GM11168 (cell line): ENCODE measurements around the gene PLD2.

ENCODE experiments used
- in situ Hi-C: fragments of 300-500 bp; cut with MboI; formaldehyde crosslinking; loops from one replicate; pipeline ENCODE4 v1.12.0; 2022; ENCODE audit warnings: low sequenced_read_pairs; ENCODE audit not compliant: unreplicated experiment

The PLD2 gene, protein sequence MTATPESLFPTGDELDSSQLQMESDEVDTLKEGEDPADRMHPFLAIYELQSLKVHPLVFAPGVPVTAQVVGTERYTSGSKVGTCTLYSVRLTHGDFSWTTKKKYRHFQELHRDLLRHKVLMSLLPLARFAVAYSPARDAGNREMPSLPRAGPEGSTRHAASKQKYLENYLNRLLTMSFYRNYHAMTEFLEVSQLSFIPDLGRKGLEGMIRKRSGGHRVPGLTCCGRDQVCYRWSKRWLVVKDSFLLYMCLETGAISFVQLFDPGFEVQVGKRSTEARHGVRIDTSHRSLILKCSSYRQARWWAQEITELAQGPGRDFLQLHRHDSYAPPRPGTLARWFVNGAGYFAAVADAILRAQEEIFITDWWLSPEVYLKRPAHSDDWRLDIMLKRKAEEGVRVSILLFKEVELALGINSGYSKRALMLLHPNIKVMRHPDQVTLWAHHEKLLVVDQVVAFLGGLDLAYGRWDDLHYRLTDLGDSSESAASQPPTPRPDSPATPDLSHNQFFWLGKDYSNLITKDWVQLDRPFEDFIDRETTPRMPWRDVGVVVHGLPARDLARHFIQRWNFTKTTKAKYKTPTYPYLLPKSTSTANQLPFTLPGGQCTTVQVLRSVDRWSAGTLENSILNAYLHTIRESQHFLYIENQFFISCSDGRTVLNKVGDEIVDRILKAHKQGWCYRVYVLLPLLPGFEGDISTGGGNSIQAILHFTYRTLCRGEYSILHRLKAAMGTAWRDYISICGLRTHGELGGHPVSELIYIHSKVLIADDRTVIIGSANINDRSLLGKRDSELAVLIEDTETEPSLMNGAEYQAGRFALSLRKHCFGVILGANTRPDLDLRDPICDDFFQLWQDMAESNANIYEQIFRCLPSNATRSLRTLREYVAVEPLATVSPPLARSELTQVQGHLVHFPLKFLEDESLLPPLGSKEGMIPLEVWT

DNA sequence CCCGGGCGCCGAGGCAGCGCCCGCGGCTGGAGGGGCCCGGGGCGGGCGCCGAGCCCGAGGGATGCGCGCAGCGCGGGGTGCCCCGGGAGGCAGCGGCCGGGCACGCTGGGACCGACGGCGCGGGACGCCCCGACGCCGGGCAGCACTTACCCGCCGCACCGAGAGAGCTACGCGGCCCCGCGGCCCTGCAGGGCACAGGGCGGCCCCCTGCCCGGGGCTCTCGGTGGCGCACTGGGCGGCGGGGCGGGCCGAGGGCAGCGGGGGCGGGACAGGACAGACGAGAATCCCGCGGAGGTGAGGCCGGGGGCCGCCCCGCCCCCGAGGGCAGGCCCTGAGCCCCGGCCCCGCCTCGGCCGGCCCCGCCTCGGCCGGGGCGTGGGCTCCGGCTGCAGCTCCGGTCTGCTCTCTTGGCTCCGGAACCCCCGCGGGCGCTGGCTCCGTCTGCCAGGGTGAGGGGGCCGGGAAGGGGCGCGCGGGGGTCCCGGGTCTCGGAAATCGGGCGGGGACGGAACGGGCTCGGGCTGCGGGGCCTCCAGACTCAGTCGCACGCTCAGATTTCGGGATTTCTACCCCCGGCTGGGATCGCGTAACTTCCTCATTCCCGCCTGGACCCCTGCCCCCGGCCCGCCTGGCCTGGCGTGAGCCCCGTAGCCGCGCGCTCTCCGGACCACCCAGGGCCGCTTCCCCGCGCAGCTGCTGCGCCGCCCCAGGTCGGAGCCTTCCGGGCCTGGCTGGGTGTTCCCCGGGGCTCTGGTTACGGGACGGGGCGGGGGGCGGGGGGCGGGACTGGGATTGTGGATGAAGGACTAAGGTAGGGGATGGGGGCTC lies at the start of gene PLD2:
TSS of gene PLD2 (plus strand) at position 376 of the 828 bp plus-strand sequence. CDS start 621 bp downstream, outside the sequence.
- in situ Hi-C loops, result loop anchor here (10.0 kb wide), 1 partner anchor 78 kb away; no protein-coding TSS in a partner anchor

GRCh38 chr17:4759776-4760236 lies 47.1 kb upstream of the PLD2 start:
- in situ Hi-C loops, result no loop called here

DNA sequence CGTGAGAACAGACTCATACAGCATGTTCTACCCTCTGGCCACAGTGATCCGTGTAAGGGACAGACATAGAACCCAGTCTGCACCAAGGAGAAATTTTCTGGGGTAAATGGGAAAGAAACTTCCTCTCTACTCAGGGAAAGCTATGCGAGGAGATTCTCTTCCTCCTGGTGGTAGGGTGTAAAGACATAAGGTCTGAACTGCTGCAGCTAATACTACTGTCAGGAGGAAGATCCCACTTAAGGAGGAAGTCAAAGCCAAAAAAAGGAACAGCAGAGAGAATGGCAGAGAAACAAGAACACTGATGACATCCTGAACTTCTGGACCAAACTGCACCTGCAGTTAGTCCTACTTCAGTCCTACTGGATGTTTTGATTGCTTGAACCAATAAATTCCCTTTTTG lies 42.4 kb upstream of the PLD2 start:
- in situ Hi-C loops, result no loop called here

- in situ Hi-C loops, result no loop called here
Observed at GRCh38 chr17:4766201-4766600, 40.8 kb upstream of the PLD2 start.

DNA sequence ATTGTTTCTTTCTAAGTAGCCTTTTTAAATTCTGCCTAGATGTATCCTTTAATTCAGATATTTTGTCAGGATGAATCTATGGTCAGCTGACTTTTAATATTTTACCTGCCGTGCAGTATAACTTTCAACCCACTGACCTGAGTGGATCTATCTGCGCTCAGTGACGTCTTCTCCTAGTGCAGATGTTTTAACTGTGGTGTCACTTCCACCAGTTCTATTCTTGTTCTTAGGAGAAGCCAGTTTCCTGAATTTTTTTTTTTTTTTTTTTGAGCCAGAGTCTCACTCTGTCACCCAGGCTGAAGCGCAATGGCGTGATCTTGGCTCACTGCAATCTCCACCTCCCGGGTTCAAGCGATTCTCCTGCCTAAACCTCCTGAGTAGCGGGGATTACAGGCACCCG lies 40.2 kb upstream of the PLD2 start:
- in situ Hi-C loops, result no loop called here

GRCh38 chr17:4768298-4768697 lies 38.7 kb upstream of the PLD2 start:
- in situ Hi-C loops, result no loop called here

DNA sequence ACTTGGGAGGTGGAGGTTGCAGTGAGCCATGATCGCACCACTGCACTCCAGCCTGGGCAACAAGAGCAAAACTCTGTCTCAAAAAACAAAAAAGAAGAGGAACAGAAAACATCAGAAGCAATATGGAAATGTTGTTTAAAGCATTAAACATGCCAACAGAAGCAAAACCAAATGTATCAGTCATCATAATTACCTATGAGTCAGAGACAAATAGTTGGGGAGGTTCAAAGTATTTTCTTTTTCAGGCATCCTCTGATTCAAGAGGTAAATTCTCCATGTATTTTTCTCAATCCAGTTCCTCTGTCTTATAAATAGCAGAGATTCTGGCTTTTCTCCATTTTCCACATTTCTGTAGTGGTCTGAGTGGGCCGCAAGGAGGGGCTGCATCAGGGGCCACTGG lies 37.3 kb upstream of the PLD2 start:
- in situ Hi-C loops, result no loop called here

DNA sequence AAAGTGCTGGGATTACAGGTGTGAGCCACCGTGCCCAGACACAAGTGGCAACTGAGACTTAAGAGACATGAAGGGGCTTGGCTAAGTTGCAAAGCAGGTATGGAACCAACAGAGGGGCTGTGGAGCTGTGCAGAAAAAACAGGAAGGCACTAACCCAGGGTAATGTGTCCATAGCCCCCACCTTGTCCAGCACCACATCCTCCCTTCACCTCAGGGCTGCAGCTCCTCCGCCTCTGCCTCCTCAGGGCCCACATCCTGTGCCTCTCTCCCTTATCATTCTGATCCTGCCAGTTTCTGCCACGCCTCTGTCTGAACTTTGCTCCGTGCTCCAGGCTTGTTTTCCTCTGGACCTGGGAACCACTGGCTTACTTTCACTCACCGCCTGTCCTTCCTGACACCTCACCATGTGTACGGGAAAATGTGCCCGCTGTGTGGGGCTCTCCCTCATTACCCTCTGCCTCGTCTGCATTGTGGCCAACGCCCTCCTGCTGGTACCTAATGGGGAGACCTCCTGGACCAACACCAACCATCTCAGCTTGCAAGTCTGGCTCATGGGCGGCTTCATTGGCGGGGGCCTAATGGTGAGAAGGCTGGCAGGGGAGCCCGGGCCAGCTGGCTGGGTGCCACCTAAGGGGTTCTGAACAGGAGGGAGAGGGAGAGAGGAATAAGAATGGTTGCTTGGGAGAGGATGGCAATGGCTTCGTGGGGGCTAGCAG lies 35.3 kb upstream of the PLD2 start, which contains the start of gene TM4SF5:
TSS of gene TM4SF5 (plus strand) at position 368 of the 716 bp plus-strand sequence. CDS start at position 405, 37 bp downstream.
- in situ Hi-C loops, result no loop called here

- in situ Hi-C loops, result no loop called here
Observed at GRCh38 chr17:4772235-4772613, 34.7 kb upstream of the PLD2 start.

DNA sequence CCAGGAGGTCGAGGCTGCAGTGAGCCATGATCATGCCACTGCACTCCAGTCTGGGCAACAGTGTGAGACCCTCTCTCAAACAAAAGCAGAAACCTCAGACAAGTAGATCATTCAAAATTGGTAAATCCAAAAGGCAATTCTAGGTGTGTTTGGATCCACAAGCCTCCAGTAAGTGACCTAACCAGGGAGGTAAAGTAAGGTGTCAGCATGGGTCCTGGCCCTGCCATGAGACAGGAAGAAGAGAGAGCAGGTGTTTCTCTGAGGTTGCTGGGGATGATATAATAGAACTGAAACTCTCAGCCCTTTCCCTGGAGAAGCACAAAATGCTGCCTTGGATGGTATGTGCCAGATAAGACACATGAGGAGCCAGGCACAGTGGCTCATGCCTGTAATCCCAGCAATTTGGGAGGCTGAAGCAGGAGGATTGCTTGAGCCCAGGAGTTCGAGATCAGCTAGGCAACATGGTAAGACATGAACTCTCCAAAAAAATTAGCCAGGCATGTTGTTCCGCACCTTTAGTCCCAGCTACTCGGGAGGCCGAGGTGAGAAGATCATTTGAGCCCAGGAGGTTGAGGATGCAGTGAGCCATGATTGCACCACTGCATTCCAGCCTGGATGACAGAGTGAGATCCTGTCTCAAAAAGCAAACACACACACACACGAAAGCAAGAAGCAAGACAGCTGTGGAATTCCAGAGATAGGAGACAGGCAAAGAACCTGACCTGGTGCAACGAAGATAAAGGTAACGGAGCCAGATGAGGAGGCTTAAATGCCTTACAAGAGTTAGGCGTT lies 28.8 kb upstream of the PLD2 start:
- in situ Hi-C loops, result no loop called here

DNA sequence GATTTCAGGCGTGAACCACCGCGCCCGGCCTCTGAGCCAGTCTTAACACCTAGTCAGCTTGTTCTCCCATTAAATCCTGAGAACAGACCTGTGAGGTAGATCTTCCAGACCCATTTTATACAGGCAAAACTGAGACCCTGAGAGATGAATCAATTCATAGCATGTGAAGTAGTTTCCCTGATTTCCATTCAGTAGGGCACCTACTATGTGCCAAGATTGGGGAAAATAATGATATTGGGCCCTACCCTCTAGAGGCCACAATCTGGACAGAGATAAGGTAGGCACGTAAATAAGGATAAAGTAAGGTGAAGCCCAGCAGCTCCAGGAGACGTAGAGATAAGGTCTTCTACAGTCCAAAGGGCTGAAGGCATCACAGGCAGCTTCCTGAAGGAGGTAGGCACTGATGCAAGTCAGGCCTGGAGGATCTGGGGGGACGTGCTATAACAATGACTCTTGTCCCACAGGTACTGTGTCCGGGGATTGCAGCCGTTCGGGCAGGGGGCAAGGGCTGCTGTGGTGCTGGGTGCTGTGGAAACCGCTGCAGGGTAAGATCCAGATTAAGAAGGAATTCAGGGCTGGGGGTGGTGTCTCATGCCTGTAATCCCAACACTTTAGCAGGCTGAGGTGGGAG lies 26.5 kb upstream of the PLD2 start:
- in situ Hi-C loops, result no loop called here

GRCh38 chr17:4782652-4783051 lies 24.3 kb upstream of the PLD2 start:
- in situ Hi-C loops, result no loop called here

- in situ Hi-C loops, result no loop called here
Observed at GRCh38 chr17:4785311-4786105, 21.4 kb upstream of the PLD2 start.

DNA sequence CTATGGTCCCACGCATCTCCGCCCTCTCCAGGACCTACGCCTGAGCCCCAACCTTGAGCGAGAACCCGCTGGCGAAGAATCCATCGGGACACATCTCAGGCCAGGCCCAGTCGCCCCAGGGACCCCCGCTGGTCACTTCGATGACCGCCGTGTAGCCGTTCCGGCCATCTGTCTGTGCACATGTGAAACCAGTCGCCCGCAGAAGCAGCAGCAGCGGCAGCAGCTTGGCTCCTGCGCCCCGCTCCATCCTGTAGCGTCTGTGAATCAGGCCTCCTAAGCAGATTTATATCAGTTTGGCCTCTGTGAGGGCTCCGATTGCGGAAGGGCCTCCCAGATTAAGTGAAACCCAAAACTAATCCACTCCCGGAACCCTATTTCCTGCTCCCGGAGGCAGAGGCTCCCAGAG lies 20.8 kb upstream of the PLD2 start, which contains the start of gene VMO1:
TSS of gene VMO1 (minus strand) at position 259 of the 406 bp plus-strand sequence. CDS start at position 247, 12 bp downstream.
- in situ Hi-C loops, result no loop called here

- in situ Hi-C loops, result no loop called here
Observed at GRCh38 chr17:4786516-4786915, 20.4 kb upstream of the PLD2 start.

DNA sequence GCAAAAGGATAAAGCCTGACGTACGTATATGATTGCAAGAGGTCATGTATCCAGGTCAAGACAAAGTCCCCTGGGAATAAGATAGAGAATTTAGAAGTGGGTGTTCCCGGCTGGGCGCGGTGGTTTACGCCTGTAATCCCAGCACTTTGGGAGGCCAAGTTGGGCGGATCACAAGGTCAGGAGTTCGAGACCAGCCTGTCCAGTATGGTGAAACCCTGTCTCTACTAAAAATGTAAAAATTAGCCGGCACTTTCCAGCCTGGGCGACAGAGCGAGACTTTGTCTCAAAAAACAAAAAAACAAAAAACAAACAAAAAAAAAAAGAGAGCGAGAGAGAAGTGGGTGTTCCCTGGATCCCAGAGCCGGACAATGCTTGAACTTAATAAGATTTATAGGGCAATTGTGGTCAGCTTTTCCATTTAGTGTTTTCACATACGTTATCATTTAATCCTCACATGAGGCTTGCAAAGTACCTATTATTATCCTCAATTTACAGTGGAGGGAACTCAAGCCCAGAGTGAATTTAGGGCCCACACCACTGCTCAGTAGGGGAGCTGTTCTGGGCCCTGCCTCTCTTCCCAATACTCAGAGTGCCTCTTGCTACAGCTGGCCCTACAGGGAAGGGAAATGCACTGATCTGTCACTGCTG lies 18.7 kb upstream of the PLD2 start:
- in situ Hi-C loops, result no loop called here
